C4-2B (cell line): ENCODE data around the gene GRIN3B.

Source experiments
- ZFX ChIP-seq: fragments of 450-650 bp; IDR thresholded peaks from 2 replicates; pipeline ENCODE4 v1.6.1; 2017
- TF ChIP-seq, protein P1 (sequence below): fragments of 450-650 bp; conservative IDR thresholded peaks from 2 replicates; pipeline ENCODE4 v1.5.1; 2017; ENCODE audit warnings: mild to moderate bottlenecking

- TF ChIP-seq, protein P1, sequence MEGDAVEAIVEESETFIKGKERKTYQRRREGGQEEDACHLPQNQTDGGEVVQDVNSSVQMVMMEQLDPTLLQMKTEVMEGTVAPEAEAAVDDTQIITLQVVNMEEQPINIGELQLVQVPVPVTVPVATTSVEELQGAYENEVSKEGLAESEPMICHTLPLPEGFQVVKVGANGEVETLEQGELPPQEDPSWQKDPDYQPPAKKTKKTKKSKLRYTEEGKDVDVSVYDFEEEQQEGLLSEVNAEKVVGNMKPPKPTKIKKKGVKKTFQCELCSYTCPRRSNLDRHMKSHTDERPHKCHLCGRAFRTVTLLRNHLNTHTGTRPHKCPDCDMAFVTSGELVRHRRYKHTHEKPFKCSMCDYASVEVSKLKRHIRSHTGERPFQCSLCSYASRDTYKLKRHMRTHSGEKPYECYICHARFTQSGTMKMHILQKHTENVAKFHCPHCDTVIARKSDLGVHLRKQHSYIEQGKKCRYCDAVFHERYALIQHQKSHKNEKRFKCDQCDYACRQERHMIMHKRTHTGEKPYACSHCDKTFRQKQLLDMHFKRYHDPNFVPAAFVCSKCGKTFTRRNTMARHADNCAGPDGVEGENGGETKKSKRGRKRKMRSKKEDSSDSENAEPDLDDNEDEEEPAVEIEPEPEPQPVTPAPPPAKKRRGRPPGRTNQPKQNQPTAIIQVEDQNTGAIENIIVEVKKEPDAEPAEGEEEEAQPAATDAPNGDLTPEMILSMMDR = no peak
- no peak for TF ChIP-seq ZFX
Observed at GRCh38 chr19:1058112-1058511, 57.9 kb downstream of the GRIN3B start.
